Stomach (tissue), 9 donors: ENCODE measurements around the gene MYO18B. TPM values are rescaled to one million over a fixed set of nuclear protein-coding genes. Genes with fewer than 3 reads are reported as not detected.

Source experiments
- DNase-seq, 2 donors: peaks; one replicate each; pipeline versions ENCODE4 v3.0.0 to v3.0.0-alpha.2; 2013 to 2019
- H3K27ac ChIP-seq, 5 donors: fragments of 200-600 bp in 4 of 5; sonication (generic) in 4 of 5; one replicate each; pipeline ENCODE4 v1.5.1; 2013 to 2019; ENCODE audit warnings: mild to moderate bottlenecking in 1 of 5, moderate library complexity in 1 of 5
- H3K27me3 ChIP-seq, 3 donors: fragments of 200-600 bp; sonication (generic); one replicate each; pipeline ENCODE4 v1.5.1; 2017 to 2019; ENCODE audit warnings: mixed run types in 1 of 3
- H3K36me3 ChIP-seq, 4 donors: fragments of 200-600 bp; sonication (generic); 1 replicate in 3 of 4; 2 replicates in 1 of 4; pipeline ENCODE4 v1.5.1; 2016 to 2019
- H3K4me1 ChIP-seq, 4 donors: fragments of 200-600 bp; sonication (generic); one replicate each; pipeline ENCODE4 v1.5.1; 2016 to 2019
- H3K4me3 ChIP-seq, 4 donors: fragments of 200-600 bp; sonication (generic) in 3 of 4; one replicate each; pipeline ENCODE4 v1.5.1; 2016 to 2019; ENCODE audit warnings: mild to moderate bottlenecking in 1 of 4
- H3K9me3 ChIP-seq, 4 donors: fragments of 200-600 bp; sonication (generic); one replicate each; pipeline ENCODE4 v1.5.1; 2016 to 2019
- CTCF ChIP-seq, 7 experiments: fragments of 450-650 bp in 4 of 7; fragments of 200-600 bp in 3 of 7; sonication (generic) in 3 of 7; IDR thresholded peaks; one replicate each; pipeline ENCODE4 v1.5.1; 2016 to 2019; ENCODE audit warnings: antibody characterized with exemption in 7 of 7, control low read depth in 2 of 7, mild to moderate bottlenecking in 1 of 7
- EP300 ChIP-seq: sonication (generic); formaldehyde crosslinking; IDR thresholded peaks from one replicate; pipeline ENCODE4 v1.6.1; 2017; ENCODE audit warnings: antibody characterized with exemption
- POLR2A ChIP-seq, 4 donors: fragments of 450-650 bp; IDR thresholded peaks; one replicate each; pipeline ENCODE4 v1.6.1; 2016; ENCODE audit warnings: antibody characterized with exemption in 4 of 4, control low read depth in 2 of 4, mild to moderate bottlenecking in 1 of 4, moderate library complexity in 1 of 4
- POLR2AphosphoS5 ChIP-seq, 3 donors: sonication (generic); formaldehyde crosslinking; IDR thresholded peaks; one replicate each; pipeline ENCODE4 v1.6.1; 2016; ENCODE audit warnings: antibody characterized with exemption in 3 of 3
- WGBS, 5 donors: extraction: QIAGEN DNeasy Blood & Tissue Kit in 3 of 5; methylation state at CpG; one replicate each; pipeline versions ENCODE4 v1.1.5 to v1.1.7; 2013 to 2018; 5-methylcytosine and 5-hydroxymethylcytosine counted together
- intact Hi-C: fragments of 100-400 bp; cut with DNase I; formaldehyde crosslinking; loops from one replicate; pipeline ENCODE4 v1.15.1; 2023; ENCODE audit warnings: low total_unique reads
- polyA plus RNA-seq, 3 donors: library from polyadenylated mRNA; stranded (reverse); fragments of 200-250 nt; gene quantifications; one replicate each; pipeline ENCODE4 v1.2.3, GENCODE V29; 2013
- total RNA-seq, 5 donors: library from RNA; depleted of rRNA; stranded (reverse); fragments of >200 nt; gene quantifications; one replicate each; pipeline versions ENCODE4 v1.1.0 to v1.2.3, GENCODE V29; 2014 to 2016
- donor health status: healthy with polysubstance abuse.
- donor health status: Bipolar disorder and iron deficiency.
- donor health status: healthy.

The MYO18B gene
- total and polyA plus RNA-seq, 8 donors = 0.31 to 7.6 (median 0.92) TPM; not detected in 1

GRCh38 chr22:25694196-25694907 is 47.6 kb upstream of the MYO18B start:
- intact Hi-C loops = loop anchor here (10.0 kb wide), 1 partner anchor 220 kb away; no protein-coding TSS in a partner anchor
- H3K9me3 ChIP-seq = no peaks in the 10 kb centered on the region
- H3K36me3 ChIP-seq = peaks cover 0 to 13% (median 4%) of the 10 kb centered on the region in 4 donors
- no peaks in the 10 kb centered on the region for H3K4me1 ChIP-seq
- H3K4me3 ChIP-seq = no peak overlapping the region
- TF ChIP-seq POLR2A (IDR thresholded peaks at IDR 0.05) = no peak
- TF ChIP-seq POLR2AphosphoS5 (IDR thresholded peaks at IDR 0.05) = no peak
- TF ChIP-seq EP300 = no peak
- no peak for TF ChIP-seq CTCF (IDR thresholded peaks at IDR 0.05)
- no peak for DNase-seq
- H3K27me3 ChIP-seq = no peaks in the 10 kb centered on the region
- 85 to 89% (median 86%) methylated on average over 16 of the region's 16 CpGs for WGBS, 5 donors
- peak overlapping the region in 1 of 5 donors; percentile 59 for H3K27ac ChIP-seq

GRCh38 chr22:25695146-25695545 is 46.8 kb upstream of the MYO18B start:
- Histone ChIP-seq H3K4me3 (no peak overlapping the region), H3K36me3 (peaks cover 0 to 13% (median 5%) of the 10 kb centered on the region in 4 donors), H3K9me3 (no peaks in the 10 kb centered on the region), H3K4me1 (no peaks in the 10 kb centered on the region), H3K27ac (no peak overlapping the region), H3K27me3 (no peaks in the 10 kb centered on the region)
- WGBS, 5 donors = 78 to 92% (median 89%) methylated on average over 5 of the region's 5 CpGs
- intact Hi-C loops = loop anchor here (10.0 kb wide), 1 partner anchor 220 kb away; no protein-coding TSS in a partner anchor
- TF ChIP-seq CTCF (IDR thresholded peaks at IDR 0.05) (no peak), POLR2A (IDR thresholded peaks at IDR 0.05) (no peak)
- DNase-seq = no peak

- no peaks in the 10 kb centered on the region for H3K27me3 ChIP-seq
- TF ChIP-seq POLR2A (IDR thresholded peaks at IDR 0.05) = no peak
- no peak for TF ChIP-seq POLR2AphosphoS5 (IDR thresholded peaks at IDR 0.05)
- no peak for TF ChIP-seq CTCF (IDR thresholded peaks at IDR 0.05)
- no peak for TF ChIP-seq EP300
- H3K27ac ChIP-seq = no peak overlapping the region
- H3K4me1 ChIP-seq = no peaks in the 10 kb centered on the region
- DNase-seq = no peak
- intact Hi-C loops = loop anchor here (10.0 kb wide), 1 partner anchor 222 kb away; no protein-coding TSS in a partner anchor
- H3K4me3 ChIP-seq = no peak overlapping the region
- 74 to 90% (median 86%) methylated on average over 2 of the region's 2 CpGs for WGBS, 5 donors
- H3K9me3 ChIP-seq = no peaks in the 10 kb centered on the region
- peaks cover 0 to 4% (median 2%) of the 10 kb centered on the region in 4 donors for H3K36me3 ChIP-seq
Observed at GRCh38 chr22:25696763-25697162, 45.2 kb upstream of the MYO18B start.

- peak in 1 of 2 donors; percentile 34 for DNase-seq
- Histone ChIP-seq H3K4me3 (no peak overlapping the region), H3K9me3 (no peaks in the 10 kb centered on the region), H3K4me1 (no peaks in the 10 kb centered on the region), H3K36me3 (peaks cover 0 to 4% (median 2%) of the 10 kb centered on the region in 4 donors), H3K27me3 (no peaks in the 10 kb centered on the region), H3K27ac (no peak overlapping the region)
- TF ChIP-seq EP300 (no peak), CTCF (IDR thresholded peaks at IDR 0.05) (no peak), POLR2A (IDR thresholded peaks at IDR 0.05) (no peak), POLR2AphosphoS5 (IDR thresholded peaks at IDR 0.05) (no peak)
- intact Hi-C loops = loop anchor here (10.0 kb wide), 1 partner anchor 222 kb away; no protein-coding TSS in a partner anchor
- WGBS, 5 donors = 87 to 93% (median 89%) methylated on average over 5 of the region's 5 CpGs
Observed at GRCh38 chr22:25697181-25697664, 44.8 kb upstream of the MYO18B start.
